Measurements from ENCODE around the gene AMBP.
"Not testable (repeated sequence)": the region's sequence is repeated elsewhere in the genome, so short reads cannot be mapped to it uniquely, and the experiment has no call there.

AMBP gene

GRCh38 chr9:114091711-114092110 is 13.6 kb upstream of the AMBP start:
- DNase-seq = no peak

- no peak for DNase-seq
These were observed 12.7 kb upstream of the AMBP start for GRCh38 chr9:114090798-114091197.

- DNase-seq = no peak
These were observed 11.2 kb upstream of the AMBP start for GRCh38 chr9:114089206-114089840.

- no peak for DNase-seq
These were observed 10.6 kb upstream of the AMBP start for GRCh38 chr9:114088571-114089170.

- no peak for DNase-seq
These were observed 9.6 kb upstream of the AMBP start for GRCh38 chr9:114087721-114088120.

GRCh38 chr9:114086607-114087006 is 8.5 kb upstream of the AMBP start:
- no peak for DNase-seq

GRCh38 chr9:114086009-114086408 is 7.9 kb upstream of the AMBP start:
- DNase-seq = no peak

- no peak for DNase-seq
These were observed 7.3 kb upstream of the AMBP start for GRCh38 chr9:114085387-114085789.

- DNase-seq = no peak
These were observed 6.4 kb upstream of the AMBP start for GRCh38 chr9:114084282-114085073.

- DNase-seq = no peak
These were observed 5.6 kb upstream of the AMBP start for GRCh38 chr9:114083666-114084065.

- not testable (repeated sequence) for DNase-seq
These were observed 4.8 kb upstream of the AMBP start for GRCh38 chr9:114082763-114083412.

GRCh38 chr9:114082017-114082762 is 4.1 kb upstream of the AMBP start:
- DNase-seq = peak; percentile 89

- no peak for DNase-seq
These were observed 3.4 kb upstream of the AMBP start for GRCh38 chr9:114081441-114082016.

GRCh38 chr9:114080773-114081440 is 2.8 kb upstream of the AMBP start:
- no peak for DNase-seq

GRCh38 chr9:114080195-114080772 is 2.2 kb upstream of the AMBP start:
- no peak for DNase-seq

GRCh38 chr9:114078781-114079156 is 669 bp upstream of the AMBP start:
- DNase-seq = no peak

GRCh38 chr9:114077162-114077837 is 800 bp downstream of the AMBP start:
- DNase-seq = no peak

GRCh38 chr9:114076237-114077161 is 1.6 kb downstream of the AMBP start:
- no peak for DNase-seq

GRCh38 chr9:114075602-114076001 is 2.5 kb downstream of the AMBP start:
- DNase-seq = no peak

Measured in stimulated activated CD4-positive, alpha-beta T cell treated with anti-CD3 and anti-CD28 coated beads, Interleukin-15, amount 100 ng/mL, for 24 hours (primary cell).